Glomerular visceral epithelial cell (primary cell): Measurements from ENCODE around the gene DTNBP1.

Experiments used
- DNase-seq: peaks from one replicate; pipeline ENCODE4 v3.0.0-alpha.2; 2016; ENCODE audit errors: extremely low spot score

Gene DTNBP1

GRCh38 chr6:15533379-15534026 lies 129.3 kb downstream of the DTNBP1 start:
- no peak for DNase-seq

DNA sequence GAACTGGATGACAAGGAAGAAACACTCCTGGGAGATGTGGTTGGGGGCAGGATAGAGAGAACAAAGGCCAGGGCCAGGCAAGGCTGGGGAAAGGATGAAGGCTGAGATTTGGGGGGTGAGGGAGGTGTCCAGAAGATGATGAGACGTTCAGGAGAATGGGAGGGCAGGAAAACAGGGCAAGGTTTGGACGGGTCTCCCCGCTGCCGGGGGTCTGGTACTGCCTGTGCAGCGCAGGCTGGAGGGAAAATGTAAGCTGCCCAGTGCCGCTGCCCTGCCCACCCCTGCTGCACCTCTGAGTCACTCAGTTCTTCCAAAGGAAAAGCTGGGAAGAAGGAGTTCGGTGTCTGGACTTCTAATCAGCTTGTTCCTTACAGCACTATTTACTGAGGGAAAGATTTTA lies 130.9 kb downstream of the DTNBP1 start:
- no peak for DNase-seq

DNA sequence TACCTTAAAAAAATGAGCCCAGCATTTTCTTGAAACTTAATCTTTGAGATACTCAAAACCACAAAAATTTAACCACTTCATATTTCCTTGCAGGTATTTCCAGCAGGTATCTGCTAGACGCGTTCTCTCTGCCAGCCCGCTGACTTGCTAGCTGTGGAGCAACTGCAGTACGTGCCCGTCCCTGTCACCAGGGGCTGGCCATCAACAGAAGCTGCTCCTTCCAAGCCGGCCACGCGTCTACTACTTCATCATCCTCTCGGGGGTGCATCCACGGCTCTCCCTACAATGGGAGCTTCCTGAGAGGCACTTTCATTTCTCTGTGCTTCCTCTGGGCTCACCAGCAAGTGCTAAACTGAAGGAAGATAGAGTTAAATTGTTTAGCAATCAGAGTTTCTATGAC lies 132.4 kb downstream of the DTNBP1 start:
- DNase-seq, result no peak

DNA sequence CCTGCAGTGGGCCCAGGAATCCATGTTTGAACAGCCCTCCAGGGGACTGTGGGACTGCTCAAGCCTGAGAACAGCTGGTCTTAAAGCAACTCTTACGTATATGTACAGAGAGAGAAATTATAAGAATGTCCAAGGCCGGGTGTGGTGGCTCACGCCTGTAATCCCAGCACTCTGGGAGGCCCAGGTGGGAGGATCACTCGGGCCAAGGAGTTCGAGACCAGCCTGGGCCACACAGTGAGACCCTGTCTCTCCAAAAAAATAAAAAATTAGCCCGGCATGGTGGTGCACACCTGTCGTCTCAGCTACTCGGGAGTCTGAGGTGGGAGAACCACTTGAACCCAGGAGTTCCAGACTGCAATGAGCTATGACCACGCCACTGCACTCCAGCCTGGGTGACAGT lies 134.0 kb downstream of the DTNBP1 start:
- DNase-seq, result no peak

GRCh38 chr6:15527838-15528617 lies 134.8 kb downstream of the DTNBP1 start:
- DNase-seq, result peak; percentile 48

DNA sequence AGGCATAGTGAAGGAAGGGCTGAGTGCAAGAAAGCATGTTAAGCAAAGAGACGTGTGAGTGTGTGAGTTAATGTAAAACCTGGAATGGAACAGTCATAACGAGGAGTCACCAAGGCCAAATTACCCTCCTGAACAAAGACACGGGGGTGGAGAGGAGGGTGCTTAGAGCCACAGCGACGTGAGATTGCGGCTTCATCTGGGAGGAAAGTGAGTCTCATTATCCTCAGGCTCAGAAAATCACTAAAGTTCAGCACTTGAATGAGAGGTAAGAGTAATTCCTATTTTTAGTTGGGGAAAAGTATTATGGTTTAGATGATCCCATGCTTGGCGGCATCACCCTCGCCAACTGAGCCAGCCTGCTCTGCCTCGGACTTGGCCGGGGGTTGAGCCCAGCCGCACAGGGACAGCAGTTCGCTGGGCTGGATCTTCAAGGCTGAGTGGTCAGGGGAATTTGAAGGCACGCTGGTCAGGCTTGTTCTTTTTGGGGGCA lies 136.6 kb downstream of the DTNBP1 start:
- peak; percentile 92 for DNase-seq

DNA sequence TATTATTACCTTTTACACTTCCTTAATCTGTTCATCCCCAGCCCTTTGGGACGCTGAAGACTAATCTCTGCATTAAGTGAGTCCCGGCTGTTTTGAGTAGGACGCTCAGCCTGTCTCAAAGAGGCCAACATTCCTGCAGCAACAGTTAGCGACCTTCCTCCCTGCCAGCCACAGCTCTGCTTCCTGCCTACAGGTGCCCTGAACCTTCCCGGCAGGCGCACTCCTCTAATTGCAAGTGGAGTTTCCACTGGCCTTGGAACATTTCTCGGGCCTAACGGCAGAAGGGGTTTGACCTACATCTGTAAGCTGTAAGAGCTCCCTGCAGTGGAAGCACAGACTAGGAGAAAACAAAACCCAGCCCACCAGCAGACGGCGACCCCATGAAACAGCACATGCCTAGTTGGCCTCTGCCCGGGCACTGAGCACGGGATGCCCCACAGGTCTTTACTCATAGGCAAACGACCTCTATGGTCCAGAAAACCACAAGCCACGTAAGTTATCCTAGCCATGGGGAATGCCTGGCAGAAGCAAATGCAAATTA lies 137.9 kb downstream of the DTNBP1 start:
- peak; percentile 69 for DNase-seq

GRCh38 chr6:15523679-15524630 lies 138.9 kb downstream of the DTNBP1 start:
- no peak for DNase-seq

- no peak for DNase-seq
Observed at GRCh38 chr6:15522856-15523529, 139.8 kb downstream of the DTNBP1 start.

DNA sequence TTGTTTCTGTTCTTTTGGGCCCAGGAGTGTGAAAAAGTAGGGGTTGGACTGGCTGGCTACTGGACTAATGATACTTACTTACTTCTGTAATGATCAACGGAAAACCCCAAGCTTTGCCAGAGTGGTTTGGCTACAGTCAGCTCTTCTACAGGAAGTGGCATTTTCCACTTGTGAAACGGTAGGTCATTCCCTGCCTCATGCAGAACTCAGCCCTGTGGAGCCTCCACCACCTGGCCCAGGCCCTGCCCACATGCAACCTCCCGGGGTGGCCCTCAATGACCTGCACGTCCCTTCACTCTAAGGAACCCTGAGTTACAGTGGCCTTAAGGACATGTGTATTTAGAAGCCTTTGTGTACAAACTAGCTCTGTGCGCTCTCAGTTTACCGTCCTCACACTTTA lies 140.4 kb downstream of the DTNBP1 start:
- peak; percentile 83 for DNase-seq

GRCh38 chr6:15522026-15522425 lies 140.8 kb downstream of the DTNBP1 start:
- no peak for DNase-seq

- no peak for DNase-seq
Observed at GRCh38 chr6:15521582-15521981, 141.2 kb downstream of the DTNBP1 start.

- DNase-seq, result no peak
Observed at GRCh38 chr6:15520626-15521203, 142.1 kb downstream of the DTNBP1 start.

GRCh38 chr6:15519681-15520080 lies 143.1 kb downstream of the DTNBP1 start:
- DNase-seq, result no peak

DNA sequence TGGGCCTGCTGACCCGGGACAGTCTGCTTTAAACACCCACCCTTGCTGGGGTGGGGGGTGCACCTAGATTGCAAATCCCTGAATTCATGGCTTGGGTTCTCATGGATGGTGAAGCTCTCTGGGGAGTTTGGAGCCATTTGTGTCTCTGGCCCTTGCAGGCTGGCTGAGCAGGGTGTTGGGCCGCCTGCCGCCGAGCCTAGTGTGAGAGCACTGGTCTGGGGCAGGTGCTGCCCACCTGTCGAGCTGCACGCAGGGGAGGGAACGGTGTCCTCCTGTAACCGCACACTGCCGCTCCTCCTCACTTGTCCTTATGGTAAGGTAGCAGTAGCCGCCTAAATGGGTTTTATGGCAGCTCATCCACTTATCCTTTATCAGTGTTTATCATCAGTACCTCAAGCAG lies 143.9 kb downstream of the DTNBP1 start:
- DNase-seq, result no peak

- no peak for DNase-seq
Observed at GRCh38 chr6:15518057-15518456, 144.8 kb downstream of the DTNBP1 start.

DNA sequence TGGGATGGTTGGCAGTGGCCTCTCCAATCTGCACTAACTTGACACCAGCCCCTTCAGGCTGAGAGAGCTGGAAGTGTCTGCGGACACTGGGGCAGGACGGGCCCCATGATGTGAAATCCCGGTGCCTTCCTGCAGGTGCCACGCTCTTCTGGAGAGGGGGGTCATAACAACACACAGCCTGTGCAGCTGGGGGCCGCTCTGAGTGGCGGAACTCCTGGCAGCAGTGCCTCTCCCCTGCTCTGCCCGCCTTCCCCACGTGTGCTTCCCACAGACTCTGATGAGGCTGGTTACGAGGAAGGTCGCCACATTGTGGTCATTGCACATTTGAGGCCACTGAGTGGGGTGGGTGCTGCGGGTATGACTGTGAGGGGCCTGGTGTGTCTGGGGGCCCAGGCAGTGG lies 145.2 kb downstream of the DTNBP1 start:
- DNase-seq, result no peak

DNA sequence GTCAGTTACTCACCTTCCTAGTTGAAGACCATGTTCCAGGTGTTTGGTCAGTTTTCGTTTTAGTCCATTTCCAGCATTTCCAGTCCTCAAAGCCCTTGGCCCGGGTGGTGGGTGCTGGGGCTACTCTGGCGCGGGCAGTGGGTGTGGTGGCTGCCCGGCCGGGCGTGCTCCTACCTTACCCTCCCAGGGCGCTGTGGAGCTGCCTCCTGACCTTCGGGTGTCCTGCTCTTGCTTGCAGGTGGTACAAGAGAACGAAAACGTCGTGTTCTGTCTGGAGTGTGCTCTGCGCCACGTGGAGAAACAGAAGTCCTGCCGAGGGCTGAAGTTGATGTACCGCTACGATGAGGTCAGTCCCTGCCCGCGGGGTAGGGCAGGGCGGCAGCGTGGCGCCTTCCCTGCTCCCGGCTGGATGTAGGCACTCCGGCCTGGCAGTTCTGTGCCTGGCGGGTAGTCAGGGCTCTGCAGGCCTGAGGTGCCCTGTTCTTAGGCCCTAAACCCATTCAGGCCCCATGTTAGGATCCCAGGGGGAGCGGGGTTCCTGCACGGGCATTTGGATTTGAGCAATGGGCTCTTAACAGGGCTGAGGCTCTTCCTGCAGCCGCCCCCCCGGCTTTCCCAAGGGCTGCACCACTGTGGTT lies 145.8 kb downstream of the DTNBP1 start:
- no peak for DNase-seq

DNA sequence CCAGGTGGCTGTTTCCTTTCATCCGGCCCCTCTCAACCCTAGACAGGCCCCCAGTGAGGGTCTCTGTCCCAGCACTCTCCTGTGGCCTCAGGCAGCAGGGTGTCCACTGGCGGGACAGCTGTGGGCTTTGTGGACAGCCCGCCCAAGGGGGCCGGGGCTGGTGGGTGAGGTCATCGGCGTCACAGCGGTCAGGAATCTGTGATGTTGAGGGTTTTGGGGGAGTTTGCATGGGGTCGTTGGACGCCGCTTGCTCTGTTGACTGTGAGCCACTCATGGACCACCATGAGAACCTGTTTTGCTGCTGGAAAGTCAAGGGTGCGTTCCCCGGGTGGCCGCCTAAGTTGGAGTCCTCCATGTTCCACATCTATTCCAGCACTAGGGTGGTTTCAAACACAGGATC lies 146.4 kb downstream of the DTNBP1 start:
- DNase-seq, result no peak

GRCh38 chr6:15515660-15516375 lies 147.0 kb downstream of the DTNBP1 start:
- DNase-seq, result no peak
